ENCODE results near the gene SLC26A11.

GRCh38 chr17:80274871-80275449 lies 54.7 kb downstream of the SLC26A11 start:
- TF ChIP-seq ZNF274 (IDR thresholded peaks at IDR 0.05; ENCODE audit: low read depth, low read length), result no peak
- no peak for TF ChIP-seq YY1 (IDR thresholded peaks at IDR 0.05; ENCODE audit: insufficient read depth, insufficient read length)

Data from NT2/D1 (cell line).